NCI-H82 treated with DMSO at 0.1 percent for 48 hours (cell line): ENCODE measurements around the gene SOX30.

Experiments used
- DNase-seq: peaks from one replicate; lab custom pipeline; 2025; ENCODE audit not compliant: unreplicated experiment; lab: John Stamatoyannopoulos, UW

SOX30 gene

GRCh38 chr5:157665467-157666070, 13.3 kb upstream of the SOX30 start:
- no peak for DNase-seq

DNA sequence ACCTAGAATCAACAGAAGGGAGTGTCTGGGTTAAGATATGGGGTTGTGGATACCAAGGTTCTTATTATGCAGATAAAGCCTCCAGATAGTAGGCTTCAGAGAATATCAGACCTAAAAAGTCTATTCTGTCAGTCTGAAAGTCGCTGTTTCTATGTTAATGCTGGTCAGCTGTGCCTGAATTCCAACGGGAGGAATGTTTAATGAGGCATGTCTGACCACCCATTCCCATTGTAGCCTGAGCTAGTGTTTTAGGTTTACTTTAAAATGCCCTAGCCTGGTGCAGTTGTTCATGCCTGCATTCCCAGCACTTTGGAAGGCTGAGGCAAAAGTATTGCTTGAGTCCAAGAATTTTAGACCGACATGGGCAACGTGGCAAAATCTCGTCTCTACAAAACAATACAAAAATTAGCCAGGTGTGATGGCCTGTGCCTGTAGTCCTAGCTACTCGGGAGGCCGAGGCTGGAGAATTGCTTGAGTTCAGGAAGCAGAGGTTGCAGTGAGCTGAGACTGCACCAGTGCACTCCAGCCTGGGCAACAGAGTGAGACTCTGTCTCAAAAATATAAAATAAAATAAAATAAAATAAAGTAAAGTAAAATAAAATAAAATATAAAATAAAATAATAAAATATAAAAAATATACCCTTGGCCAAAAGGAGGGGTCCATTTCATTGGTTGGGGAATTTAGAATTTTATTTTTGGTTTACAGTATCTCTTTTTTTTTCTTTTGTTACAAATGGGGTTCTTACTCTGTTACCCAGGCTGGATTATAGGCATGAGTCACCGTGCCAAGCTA, 7.8 kb upstream of the SOX30 start:
- DNase-seq = no peak

- no peak for DNase-seq
These were observed 6.7 kb upstream of the SOX30 start for GRCh38 chr5:157658893-157659292.

DNA sequence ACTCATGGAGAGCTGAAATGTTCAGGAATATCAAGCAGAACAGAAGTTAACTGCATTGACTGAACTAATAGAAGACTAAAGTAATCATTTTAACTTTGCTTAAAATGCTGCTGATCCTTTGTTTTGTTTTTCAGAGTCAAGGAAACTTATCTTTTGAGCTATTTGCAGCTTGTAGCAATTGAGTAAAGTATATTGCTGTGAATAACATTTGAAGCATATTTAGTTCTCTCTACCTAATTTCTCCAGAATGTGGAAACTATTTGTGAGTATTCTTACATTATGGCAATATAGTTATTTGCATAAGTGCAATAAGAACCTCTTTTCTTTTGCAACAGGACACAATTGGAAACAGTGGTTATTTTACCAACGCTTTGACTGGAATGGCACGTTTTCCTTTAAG, 5.3 kb upstream of the SOX30 start:
- no peak for DNase-seq

GRCh38 chr5:157651623-157652376, 438 bp downstream of the SOX30 start:
- no peak for DNase-seq

DNA sequence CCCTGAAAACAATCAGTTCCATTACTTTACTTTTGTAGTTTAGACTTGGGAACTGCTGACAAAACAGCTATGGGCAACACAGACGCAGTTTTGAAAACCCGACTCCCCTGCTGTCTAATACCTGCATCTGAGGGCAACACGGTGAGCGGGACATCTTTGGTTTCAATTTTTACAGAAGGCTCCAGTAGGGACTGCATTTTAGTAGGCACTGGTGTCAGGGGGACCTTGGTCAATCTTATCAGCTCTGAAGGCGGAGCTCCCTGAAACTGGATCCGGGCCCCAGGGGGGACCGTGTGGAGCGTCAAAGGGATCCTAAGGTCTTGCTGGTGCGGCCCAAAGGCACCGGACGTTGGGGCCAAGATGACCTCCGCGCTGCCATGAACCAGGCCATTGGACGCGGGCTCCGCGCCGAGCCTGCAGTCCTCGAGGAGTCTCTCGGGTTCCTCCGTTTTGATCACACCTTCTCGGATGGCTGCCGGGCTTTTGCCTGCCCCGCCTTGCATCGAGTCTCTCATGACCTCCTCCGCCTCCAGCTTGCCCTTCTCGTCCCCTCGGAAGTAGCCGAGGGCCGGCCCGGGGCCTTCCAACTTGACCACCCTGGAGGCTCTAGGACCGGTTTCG, 1.1 kb downstream of the SOX30 start:
- DNase-seq = no peak

GRCh38 chr5:157649101-157649500, 3.1 kb downstream of the SOX30 start:
- no peak for DNase-seq

DNA sequence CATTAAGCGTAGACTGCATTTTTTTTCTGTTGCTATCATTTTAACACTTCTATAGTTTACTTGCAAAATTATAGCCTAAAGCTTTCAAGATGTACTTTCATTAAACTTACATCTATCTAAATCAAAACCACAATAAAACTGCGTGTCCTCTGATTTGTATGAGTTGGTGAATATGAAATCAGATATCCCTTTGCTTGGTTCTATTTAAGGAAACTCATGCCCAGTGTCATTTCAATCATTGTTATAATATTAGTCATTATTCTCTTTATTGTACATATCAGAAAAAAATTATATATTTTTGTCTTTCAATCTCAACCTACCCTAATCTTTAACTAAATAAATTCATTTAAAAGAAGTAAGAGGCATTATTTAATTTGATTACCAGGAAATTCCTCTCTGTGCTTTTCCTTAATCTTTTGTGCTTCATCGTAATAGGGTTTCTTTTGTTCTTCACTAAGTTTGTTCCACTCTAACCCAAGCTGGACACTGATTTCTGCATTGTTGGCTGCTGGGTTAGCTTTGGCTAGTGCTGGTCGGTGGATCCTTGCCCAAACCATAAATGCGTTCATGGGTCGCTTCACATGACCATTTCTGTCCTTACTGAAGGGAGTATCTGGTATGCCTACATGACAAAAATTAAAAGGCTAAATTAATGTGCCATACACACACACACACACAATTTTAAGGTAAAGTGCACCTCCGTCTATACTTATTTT, 3.8 kb downstream of the SOX30 start:
- DNase-seq = no peak

DNA sequence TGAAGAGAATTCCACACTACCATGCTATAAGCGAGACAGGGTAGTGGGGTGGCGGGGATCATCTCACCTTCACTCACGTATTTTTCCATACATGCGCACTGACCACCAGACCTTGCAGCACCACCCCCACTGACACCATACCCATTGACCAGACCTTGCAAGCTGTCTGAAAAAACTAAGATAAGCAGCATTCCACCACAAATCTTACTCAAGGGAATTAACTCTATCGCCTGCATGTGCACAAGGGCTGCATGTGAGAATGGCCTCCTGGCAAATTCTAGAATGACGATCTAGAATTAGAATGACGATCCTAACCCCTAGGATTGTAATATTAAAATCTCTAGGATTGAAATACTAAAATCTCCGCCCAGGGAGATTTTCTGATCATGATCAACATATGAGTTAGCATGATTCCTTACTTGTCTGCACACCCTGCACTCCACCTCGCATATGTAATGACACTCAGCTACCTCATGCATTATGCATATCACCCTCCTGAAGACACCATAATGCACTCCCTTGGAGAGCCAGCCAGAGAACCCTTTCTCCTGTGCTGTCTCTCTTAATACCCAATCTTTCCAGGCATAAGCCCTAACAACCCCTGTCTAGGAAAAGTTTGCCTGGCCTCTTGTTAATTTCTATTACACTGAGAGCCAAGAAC, 11.7 kb downstream of the SOX30 start:
- no peak for DNase-seq

DNA sequence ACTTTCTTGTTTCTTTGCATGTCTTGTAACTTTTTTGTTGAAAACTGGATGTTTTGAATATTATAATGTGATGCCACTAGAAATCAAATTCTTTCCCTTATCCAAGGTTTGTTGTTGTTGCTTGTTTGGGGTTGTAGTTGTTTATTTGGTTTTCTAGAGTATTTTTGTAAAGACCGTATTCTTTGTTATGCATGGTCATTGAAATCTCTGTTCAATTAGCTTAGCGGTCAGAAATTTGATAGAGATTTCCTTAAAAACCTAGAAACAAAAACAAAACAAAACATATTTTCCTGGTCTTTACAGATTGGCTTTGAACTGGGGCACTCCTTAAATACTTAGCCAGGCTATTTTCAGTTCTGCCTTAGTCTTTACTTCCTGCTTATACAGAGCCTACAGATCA, 21.9 kb downstream of the SOX30 start:
- no peak for DNase-seq

GRCh38 chr5:157626831-157627230, 25.4 kb downstream of the SOX30 start:
- no peak for DNase-seq

DNA sequence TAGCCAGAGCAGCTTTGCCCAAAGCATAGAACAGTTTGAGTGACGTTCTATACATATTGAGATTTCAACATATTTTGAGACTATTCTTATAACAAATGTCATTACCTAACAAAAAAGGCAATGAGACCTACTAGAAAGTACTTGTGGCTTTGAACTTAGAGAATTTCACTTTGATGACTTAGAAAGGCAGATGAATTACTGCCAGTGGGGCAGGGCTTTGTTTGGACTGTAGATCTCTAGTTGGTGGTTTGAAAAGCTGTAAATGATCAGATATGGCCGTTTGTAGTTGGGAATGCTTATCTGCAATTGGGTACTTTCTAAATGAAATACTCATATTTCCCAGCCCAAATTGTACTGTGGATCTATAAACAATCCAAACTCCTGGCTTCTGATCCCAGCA, 28.1 kb downstream of the SOX30 start:
- DNase-seq = no peak

DNA sequence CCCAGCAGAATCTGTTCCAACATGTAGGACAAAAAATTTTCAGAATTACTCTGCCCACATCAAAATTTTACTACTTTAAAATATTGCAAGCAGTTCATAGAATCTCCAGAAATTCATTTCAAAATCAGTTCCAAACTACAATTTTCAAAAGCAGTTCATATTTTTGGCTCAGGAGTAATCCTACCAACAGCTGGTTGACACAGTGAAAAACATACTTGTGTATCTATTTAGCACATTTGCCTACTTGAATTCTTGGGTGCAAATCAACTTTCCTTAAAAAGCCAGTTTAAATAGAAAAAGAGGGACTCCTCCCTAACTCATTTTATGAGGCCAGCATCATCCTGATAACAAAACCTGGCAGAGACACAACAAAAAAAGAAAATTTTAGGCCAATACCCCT, 31.5 kb downstream of the SOX30 start:
- DNase-seq = no peak

DNA sequence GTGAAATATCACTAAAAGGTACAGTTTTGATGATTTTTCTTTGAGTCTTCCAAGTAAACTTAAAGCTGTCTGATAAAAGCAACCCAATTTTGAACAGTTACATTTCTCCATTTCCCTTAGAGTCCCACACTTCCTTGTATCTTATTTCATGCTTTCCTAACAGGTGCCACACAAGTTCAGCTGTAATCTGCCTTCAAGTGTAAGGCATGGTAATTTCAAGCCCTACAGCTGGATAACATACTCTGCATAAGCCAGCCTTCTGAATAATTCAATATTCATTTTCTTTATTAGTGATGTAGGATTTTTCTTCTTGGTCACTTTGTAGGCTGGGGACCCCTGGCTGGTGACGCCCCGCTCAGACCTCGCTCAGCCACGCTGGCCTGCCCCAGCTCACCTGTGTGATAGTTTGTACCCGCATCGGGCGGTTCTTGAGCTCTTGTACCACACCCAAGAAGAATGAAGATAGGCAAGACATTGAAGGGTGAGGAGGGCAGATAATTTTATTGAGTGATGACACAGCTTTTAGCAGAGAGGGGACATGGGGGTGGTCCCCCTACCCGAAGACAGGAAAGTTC, 34.0 kb downstream of the SOX30 start:
- DNase-seq = no peak

DNA sequence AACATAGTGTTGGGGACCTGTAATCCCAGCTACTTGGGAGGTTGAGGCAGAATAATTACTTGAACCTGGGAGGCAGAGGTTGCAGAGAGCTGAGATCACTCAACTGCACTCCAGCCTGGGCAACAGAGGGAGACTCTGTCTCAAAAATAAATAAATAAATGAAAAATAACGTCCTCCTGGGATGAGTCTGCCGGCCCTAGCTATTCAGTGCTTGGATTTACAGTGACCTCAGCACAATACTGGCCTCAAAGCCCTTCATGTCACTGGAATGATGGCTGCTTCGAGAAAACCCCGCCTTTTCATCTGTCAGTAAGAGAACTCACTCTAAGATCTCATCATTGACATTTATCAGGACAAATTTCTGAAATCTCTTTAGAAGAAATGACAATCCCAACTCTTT, 35.5 kb downstream of the SOX30 start:
- no peak for DNase-seq

- DNase-seq = no peak
These were observed 38.6 kb downstream of the SOX30 start for GRCh38 chr5:157613385-157614245.

DNA sequence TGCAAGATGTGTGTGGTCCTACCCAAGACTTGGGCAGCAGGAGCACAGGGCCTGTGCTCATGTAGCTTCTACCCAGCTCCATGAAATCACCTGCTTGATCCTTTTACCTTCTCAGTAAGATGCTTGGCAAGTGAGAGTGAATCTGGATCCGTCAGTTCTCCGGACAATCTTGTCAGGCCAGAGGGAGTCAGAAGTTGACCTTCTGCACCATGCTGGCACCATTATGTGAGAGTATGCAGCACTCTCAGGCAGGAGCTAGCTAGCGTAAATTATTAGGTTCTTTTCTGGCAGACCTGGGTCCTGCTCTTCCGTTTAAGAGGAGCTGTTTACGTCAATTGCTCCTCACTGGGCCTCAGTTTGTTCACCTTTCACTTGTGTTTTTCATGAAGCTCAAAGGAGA, 39.7 kb downstream of the SOX30 start:
- DNase-seq = no peak

DNA sequence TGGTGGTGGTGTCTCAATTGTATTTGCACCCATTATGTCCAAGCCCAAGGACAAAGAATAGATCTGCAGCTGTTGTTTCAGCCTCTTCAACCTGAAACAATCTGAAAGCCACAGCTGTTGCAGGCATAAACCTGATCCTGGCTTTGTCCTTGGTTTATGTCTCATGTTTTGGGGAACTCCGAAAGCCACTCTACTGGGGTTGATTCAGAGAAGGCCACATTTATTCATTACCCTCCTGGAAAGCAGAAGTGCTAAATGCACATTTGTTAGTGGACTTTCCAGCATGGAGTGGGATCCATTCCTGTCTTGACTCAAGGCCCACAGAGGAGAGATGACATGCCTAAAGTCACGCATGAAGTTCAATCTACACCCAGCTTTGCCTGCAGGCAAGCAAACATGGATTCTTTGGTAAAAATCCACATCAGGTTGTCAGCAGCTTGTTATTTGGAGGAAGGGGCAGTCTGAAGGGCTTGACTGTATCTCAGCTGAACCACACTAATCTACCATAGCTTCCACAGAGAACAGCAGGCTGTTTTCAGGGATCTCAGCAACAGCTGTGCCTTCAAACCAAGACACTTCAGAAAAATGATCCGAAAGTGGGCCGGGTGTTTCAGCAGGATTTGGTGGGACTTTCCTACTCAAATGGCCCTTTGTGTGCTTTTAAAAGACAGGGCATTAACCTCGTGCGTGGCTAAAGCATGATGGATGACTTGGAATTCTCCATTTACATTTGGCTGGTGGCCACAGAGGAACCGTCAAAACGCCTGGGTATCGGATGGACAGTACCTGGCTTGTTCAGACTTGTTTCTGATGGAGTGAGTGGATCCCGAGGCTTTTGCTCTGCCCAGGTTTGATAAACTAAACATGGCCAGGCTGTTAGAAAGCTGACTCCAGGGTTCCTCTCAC, 40.4 kb downstream of the SOX30 start:
- DNase-seq = no peak
